22Rv1 (cell line): ENCODE results near the gene SLC8A3.

Experiments
- CTCF ChIP-seq: fragments of 450-650 bp; IDR thresholded peaks from 2 replicates; pipeline ENCODE4 v1.5.1; 2017; ENCODE audit warnings: mild to moderate bottlenecking
- ZFX ChIP-seq: fragments of 450-650 bp; IDR thresholded peaks from 2 replicates; pipeline ENCODE4 v1.6.1; 2017; ENCODE audit warnings: antibody characterized with exemption, borderline replicate concordance

- TF ChIP-seq CTCF (no peak), ZFX (no peak)
Observed at GRCh38 chr14:70034257-70034656, 154.5 kb downstream of the SLC8A3 start.
